GM12891 (cell line): Measurements from ENCODE around the gene SHLD1.

ENCODE experiments used
- DNase-seq: peaks from one replicate; pipeline ENCODE4 v3.0.0; 2011; ENCODE audit warnings: low spot score; ENCODE audit not compliant: insufficient read length
- FAIRE-seq: peaks from 2 replicates; lab custom pipeline; 2011; peaks lifted over from hg19 to GRCh38; lab: Jason Lieb, UNC
- PAX5 ChIP-seq: IDR thresholded peaks from 2 replicates; pipeline ENCODE4 v1.6.1; 2011; ENCODE audit warnings: low read length, moderate library complexity, mild to moderate bottlenecking; ENCODE audit not compliant: insufficient read depth, severe bottlenecking
- POLR2A ChIP-seq: IDR thresholded peaks from 2 replicates; pipeline ENCODE4 v1.6.1; 2011; ENCODE audit warnings: low read depth, low read length, control low read depth
- POLR2AphosphoS5 ChIP-seq: IDR thresholded peaks from 2 replicates; pipeline ENCODE4 v1.6.1; 2011; ENCODE audit warnings: low read depth, low read length, control low read depth
- POU2F2 ChIP-seq: IDR thresholded peaks from 2 replicates; pipeline ENCODE4 v1.6.1; 2011; ENCODE audit warnings: low read depth, mild to moderate bottlenecking, control low read depth, low read length, moderate library complexity
- SPI1 ChIP-seq: IDR thresholded peaks from 2 replicates; pipeline ENCODE4 v1.6.1; 2011; ENCODE audit warnings: low read depth, low read length, control low read depth
- TAF1 ChIP-seq: IDR thresholded peaks from 2 replicates; pipeline ENCODE4 v1.6.1; 2011; ENCODE audit warnings: low read depth, low read length, control low read depth

SHLD1 gene

DNA sequence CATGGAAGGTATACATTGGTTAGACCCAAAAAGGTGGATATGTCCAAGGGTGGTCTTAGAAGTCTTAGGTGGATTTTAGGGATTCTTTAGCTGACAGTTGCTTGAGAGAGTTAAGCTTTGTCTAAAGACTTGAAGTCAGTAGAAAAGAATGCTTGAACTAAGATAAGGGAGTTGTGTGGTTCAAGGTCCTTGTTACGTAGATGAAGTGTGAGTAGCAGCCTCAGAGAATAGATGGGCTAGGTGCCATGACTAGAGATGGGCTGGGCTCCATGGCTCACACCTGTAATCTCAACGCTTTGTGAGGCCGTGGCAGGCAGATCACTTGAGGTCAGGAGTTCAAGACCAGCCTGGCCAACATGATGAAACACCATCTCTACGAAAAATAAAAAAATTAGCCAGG is 1.7 kb downstream of the SHLD1 start:
- FAIRE-seq = no peak

GRCh38 chr20:5753814-5754213 is 3.6 kb downstream of the SHLD1 start:
- DNase-seq (no peak), FAIRE-seq (no peak)
- TF ChIP-seq POLR2A (no peak), POLR2AphosphoS5 (no peak), SPI1 (no peak), TAF1 (no peak), POU2F2 (no peak), PAX5 (no peak)

More for the DNA sequence above, 1.7 kb downstream of the SHLD1 start:
- no peak for DNase-seq
- TF ChIP-seq SPI1 (no peak), POU2F2 (no peak), TAF1 (no peak), POLR2AphosphoS5 (no peak), PAX5 (no peak), POLR2A (no peak)

- FAIRE-seq = no peak
- DNase-seq = no peak
- TF ChIP-seq POLR2A (no peak), TAF1 (no peak), POU2F2 (no peak), SPI1 (no peak), PAX5 (no peak), POLR2AphosphoS5 (no peak)
Measured at GRCh38 chr20:5757949-5758348, 7.7 kb downstream of the SHLD1 start.

DNA sequence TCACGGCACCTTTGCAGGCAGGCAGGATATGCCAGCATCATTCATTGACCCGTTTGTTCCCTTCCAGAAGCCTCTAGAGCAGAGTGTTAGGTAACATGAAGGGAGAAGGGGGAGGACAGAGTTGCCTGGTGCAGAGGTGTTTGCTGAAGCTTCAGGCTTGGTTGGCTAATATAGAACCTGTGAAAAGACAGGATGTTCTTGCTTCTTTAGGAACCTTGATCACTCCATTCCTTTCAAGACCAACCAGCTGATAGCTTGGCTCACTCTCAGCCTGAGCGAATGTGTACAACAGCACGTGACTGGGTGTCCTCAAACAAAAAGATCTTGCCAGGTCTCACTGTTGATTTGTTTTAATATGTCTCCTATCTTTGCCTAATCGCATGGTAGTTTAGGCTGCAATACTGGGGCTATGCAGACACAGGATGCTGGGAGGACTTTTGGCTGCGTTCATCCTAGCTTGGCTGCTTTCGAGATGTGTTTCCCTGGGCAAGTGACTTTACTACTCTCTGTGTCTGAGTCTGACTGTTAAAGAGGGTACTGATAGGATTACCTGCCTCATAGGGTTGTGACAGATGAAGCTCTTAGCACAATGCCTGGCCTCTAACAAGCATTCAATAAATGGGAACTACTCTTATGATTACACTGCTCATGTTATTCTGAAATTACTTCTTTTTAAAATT is 16.0 kb downstream of the SHLD1 start:
- DNase-seq = no peak
- no peak for TF ChIP-seq TAF1
- TF ChIP-seq POLR2A = no peak
- TF ChIP-seq POLR2AphosphoS5 = no peak
- no peak for TF ChIP-seq SPI1
- TF ChIP-seq PAX5 = no peak
- TF ChIP-seq POU2F2 = no peak
- no peak for FAIRE-seq

DNA sequence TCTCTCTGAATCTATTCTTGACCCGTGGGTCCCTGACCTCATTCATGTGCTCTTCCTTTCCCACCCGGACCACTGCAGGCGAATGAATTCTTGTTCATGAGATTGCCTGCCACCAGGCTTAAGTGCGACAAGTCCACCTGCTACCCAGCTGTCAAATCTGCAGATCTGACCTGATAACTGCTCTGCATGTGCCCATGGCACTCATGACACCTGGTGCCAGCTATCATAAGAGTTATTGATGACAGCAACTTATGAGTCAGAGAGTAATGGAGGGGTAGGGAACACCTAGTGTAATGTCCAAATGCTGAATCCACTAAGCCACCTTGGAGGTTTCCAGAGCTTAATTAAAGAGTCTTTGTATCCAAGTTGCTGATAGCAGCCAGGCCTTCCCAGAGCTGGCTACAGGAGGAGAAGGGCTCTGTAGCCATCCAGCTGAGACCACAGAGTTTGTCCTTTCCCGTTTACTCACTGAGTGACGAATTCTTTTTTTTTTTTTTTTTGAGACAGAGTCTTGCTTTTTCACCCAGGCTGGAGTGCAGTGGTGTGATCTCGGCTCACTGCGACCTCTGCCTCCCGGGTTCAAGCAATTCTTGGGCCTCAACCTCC is 17.4 kb downstream of the SHLD1 start:
- no peak for DNase-seq
- FAIRE-seq = peak; percentile 54
- TF ChIP-seq POLR2AphosphoS5 (no peak), POLR2A (no peak), TAF1 (no peak), POU2F2 (no peak), PAX5 (no peak)

- peak; percentile 74 for FAIRE-seq
- DNase-seq = no peak
- TF ChIP-seq POLR2A (no peak), SPI1 (peak; percentile 95)
Measured at GRCh38 chr20:5770231-5770986, 20.2 kb downstream of the SHLD1 start.

DNA sequence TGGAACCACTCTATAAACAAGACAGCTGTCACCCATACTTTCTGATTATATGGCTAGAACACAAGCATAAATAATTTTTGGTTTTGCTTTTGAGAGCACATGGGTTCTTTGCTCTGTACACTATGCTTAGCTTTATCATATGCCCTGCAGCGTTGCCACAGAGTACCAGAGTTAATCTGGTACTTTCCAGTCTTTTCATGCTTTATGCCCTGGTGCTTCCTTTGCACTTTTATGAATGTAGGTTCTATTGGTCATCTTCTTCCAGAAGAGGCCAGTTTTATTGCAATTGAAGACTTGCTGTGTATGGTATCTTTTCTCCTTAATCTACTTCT is 20.8 kb downstream of the SHLD1 start:
- no peak for TF ChIP-seq TAF1
- no peak for TF ChIP-seq PAX5
- TF ChIP-seq POU2F2 = no peak
- TF ChIP-seq POLR2A = no peak
- TF ChIP-seq SPI1 = no peak
- TF ChIP-seq POLR2AphosphoS5 = no peak
- DNase-seq (no peak), FAIRE-seq (no peak)

DNA sequence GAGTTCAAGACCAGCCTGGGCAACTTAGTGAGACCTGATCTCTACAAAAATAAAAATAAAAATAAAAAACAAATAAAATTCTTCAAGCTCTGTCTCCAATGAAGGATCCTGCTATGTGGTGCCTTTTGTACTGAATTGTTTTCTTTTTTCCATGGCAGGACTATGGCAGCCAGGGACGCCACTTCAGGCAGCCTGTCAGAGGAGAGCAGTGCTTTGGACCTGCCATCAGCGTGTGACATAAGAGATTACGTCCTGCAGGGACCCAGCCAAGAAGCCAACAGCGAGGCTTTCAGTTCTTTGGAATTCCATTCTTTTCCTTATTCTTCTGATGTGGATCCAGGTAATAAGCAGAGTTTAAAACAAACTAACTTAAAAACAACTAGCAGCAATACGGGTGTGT is 22.5 kb downstream of the SHLD1 start:
- no peak for DNase-seq
- no peak for FAIRE-seq
- no peak for TF ChIP-seq POLR2A
- TF ChIP-seq POLR2AphosphoS5 = no peak
- no peak for TF ChIP-seq SPI1

DNA sequence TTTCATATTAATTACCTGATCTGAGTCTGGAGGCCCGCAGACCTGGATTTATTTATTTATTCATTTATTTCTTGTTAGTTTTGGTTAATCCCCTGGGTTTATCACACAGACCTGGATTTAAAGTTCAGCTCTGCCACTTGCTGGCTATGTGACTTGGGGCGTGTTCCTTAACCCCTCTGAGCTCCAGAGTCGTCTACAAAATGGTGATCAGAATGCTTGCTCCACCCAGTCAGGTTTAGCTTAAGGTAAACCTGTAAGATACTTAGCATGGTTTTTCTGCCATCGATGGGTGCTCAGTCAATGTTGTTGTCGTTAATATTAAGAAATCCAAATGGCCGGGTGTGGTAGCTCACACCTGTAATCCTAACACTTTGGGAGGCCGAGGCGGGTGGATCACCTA is 23.4 kb downstream of the SHLD1 start:
- DNase-seq (no peak), FAIRE-seq (no peak)
- TF ChIP-seq SPI1 (no peak), PAX5 (no peak), POU2F2 (no peak), POLR2AphosphoS5 (no peak), TAF1 (no peak)

DNA sequence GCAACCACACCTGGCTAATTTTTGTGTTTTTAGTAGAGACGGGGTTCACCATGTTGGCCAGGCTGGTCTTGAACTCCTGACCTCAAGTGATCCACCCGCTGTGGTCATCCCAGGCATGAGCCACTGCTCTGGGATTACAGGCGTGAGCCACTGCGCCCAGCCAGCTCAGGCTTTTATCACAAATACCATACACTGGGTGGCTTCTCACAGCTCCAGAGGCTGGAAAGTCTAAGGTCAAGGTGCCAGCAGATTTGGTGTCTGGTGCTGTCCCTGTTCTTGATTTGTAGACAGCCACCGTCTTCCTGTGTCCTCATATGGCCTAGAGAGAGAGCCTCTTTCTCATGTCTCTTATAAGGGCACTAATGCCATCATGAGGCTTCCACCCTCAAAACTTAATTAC is 25.9 kb downstream of the SHLD1 start:
- no peak for DNase-seq
- TF ChIP-seq PAX5 = no peak
- FAIRE-seq = no peak
